Transverse colon (tissue), 4 donors: ENCODE measurements around the gene WDR18.

Experiments used
- CTCF ChIP-seq, 5 experiments: fragments of 200-600 bp in 3 of 5; fragments of 450-650 bp in 2 of 5; sonication (generic) in 3 of 5; IDR thresholded peaks; 1 replicate in 2 of 5; 2 replicates in 3 of 5; pipeline ENCODE4 v1.5.1; 2016 to 2017; ENCODE audit warnings: antibody characterized with exemption in 5 of 5, inconsistent platforms in 3 of 5, mild to moderate bottlenecking in 2 of 5, moderate library complexity in 1 of 5
- POLR2AphosphoS5 ChIP-seq, 3 donors: sonication (generic); formaldehyde crosslinking; IDR thresholded peaks; one replicate each; pipeline ENCODE4 v1.6.1; 2016; ENCODE audit warnings: antibody characterized with exemption in 3 of 3

GRCh38 chr19:1000591-1001537 lies 16.7 kb downstream of the WDR18 start:
- TF ChIP-seq POLR2AphosphoS5 (IDR thresholded peaks at IDR 0.05) (no peak), CTCF (IDR thresholded peaks at IDR 0.05) (no peak)
